ENCODE measurements around the gene ACAD8.

DNA sequence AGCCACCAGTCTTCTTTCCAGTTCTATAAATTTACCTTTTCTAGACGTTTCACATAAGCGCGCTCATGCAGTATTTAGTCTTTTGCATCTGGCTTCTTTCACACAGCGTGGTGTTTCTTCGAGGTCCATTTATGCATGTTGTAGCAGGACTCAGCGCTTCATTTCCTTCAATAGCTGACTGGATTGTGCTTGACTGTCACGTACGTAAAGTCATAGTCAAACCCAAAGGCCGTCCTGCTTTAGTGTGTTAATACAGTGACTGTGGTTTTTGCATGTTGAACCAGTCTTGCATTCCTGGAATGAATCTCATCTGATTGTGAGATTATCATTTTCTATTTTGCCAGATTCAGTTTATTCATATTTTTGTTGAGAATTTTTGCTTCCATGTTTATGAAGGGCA lies 41.3 kb downstream of the ACAD8 start:
- TF ChIP-seq EZH2 (IDR thresholded peaks at IDR 0.05; ENCODE audit: insufficient read depth, poor library complexity, severe bottlenecking) (no peak), EZH2phosphoT487 (IDR thresholded peaks at IDR 0.05; ENCODE audit: insufficient read depth, low read depth) (no peak)

All from GM23248 (cell line).